Measurements from ENCODE around the gene WDFY2. TPM values are rescaled to one million over a fixed set of nuclear protein-coding genes. Genes with fewer than 3 reads are reported as not detected.

Gene WDFY2
- total RNA-seq, 1 donor = 11.9 TPM

- no peak for DNase-seq (ENCODE audit: insufficient read length, low spot score, missing footprints)
- H3K4me2 ChIP-seq (ENCODE audit: insufficient read depth, low read length) = no peak overlapping the region
- no peaks in the 10 kb centered on the region for H3K9me3 ChIP-seq (ENCODE audit: low read depth, low read length)
- no peaks in the 10 kb centered on the region for H3K4me1 ChIP-seq (ENCODE audit: insufficient read depth, low read length)
- no peaks in the 10 kb centered on the region for H3K36me3 ChIP-seq (ENCODE audit: insufficient read depth, low read length)
- H3K4me3 ChIP-seq (ENCODE audit: insufficient read depth, low read length) = no peak overlapping the region
- peaks cover 3% of the 10 kb centered on the region for H4K20me1 ChIP-seq (ENCODE audit: insufficient read depth, low read length)
- H3K27ac ChIP-seq (ENCODE audit: low read depth, low read length) = no peak overlapping the region
- no peak overlapping the region for H2AFZ ChIP-seq (ENCODE audit: low read length)
- H3K27me3 ChIP-seq (ENCODE audit: insufficient read depth, low read length) = no peaks in the 10 kb centered on the region
- no peak for TF ChIP-seq CTCF (IDR thresholded peaks at IDR 0.05; ENCODE audit: extremely low read depth, low read depth, low read length)
- H3K79me2 ChIP-seq (ENCODE audit: insufficient read depth, low read length) = no peaks in the 10 kb centered on the region
These were observed 199.8 kb downstream of the WDFY2 start for GRCh38 chr13:51784097-51784496.

GRCh38 chr13:51785712-51786424 is 201.6 kb downstream of the WDFY2 start:
- Histone ChIP-seq H3K79me2 (ENCODE audit: insufficient read depth, low read length) (no peaks in the 10 kb centered on the region), H3K36me3 (ENCODE audit: insufficient read depth, low read length) (no peaks in the 10 kb centered on the region), H3K4me3 (ENCODE audit: insufficient read depth, low read length) (no peak overlapping the region), H4K20me1 (ENCODE audit: insufficient read depth, low read length) (peaks cover 3% of the 10 kb centered on the region), H3K4me1 (ENCODE audit: insufficient read depth, low read length) (no peaks in the 10 kb centered on the region), H2AFZ (ENCODE audit: low read length) (no peak overlapping the region), H3K4me2 (ENCODE audit: insufficient read depth, low read length) (no peak overlapping the region), H3K27me3 (ENCODE audit: insufficient read depth, low read length) (no peaks in the 10 kb centered on the region), H3K27ac (ENCODE audit: low read depth, low read length) (no peak overlapping the region), H3K9me3 (ENCODE audit: low read depth, low read length) (no peaks in the 10 kb centered on the region)
- TF ChIP-seq CTCF (IDR thresholded peaks at IDR 0.05; ENCODE audit: extremely low read depth, low read depth, low read length) = no peak
- DNase-seq (ENCODE audit: insufficient read length, low spot score, missing footprints) = peak; percentile 71

GRCh38 chr13:51786425-51787265 is 202.4 kb downstream of the WDFY2 start:
- Histone ChIP-seq H3K36me3 (ENCODE audit: insufficient read depth, low read length) (no peaks in the 10 kb centered on the region), H3K9me3 (ENCODE audit: low read depth, low read length) (no peaks in the 10 kb centered on the region), H3K4me3 (ENCODE audit: insufficient read depth, low read length) (no peak overlapping the region), H4K20me1 (ENCODE audit: insufficient read depth, low read length) (peaks cover 2% of the 10 kb centered on the region), H3K27me3 (ENCODE audit: insufficient read depth, low read length) (no peaks in the 10 kb centered on the region), H3K4me1 (ENCODE audit: insufficient read depth, low read length) (no peaks in the 10 kb centered on the region), H3K27ac (ENCODE audit: low read depth, low read length) (no peak overlapping the region), H3K4me2 (ENCODE audit: insufficient read depth, low read length) (no peak overlapping the region), H2AFZ (ENCODE audit: low read length) (no peak overlapping the region), H3K79me2 (ENCODE audit: insufficient read depth, low read length) (no peaks in the 10 kb centered on the region)
- TF ChIP-seq CTCF (IDR thresholded peaks at IDR 0.05; ENCODE audit: extremely low read depth, low read depth, low read length) = no peak
- no peak for DNase-seq (ENCODE audit: insufficient read length, low spot score, missing footprints)
